ENCODE data around the gene S100A14. TPM values are rescaled to one million over a fixed set of nuclear protein-coding genes. Genes with fewer than 3 reads are reported as not detected.
A peak's percentile ranks its signal among the peaks of the same experiment; 100 is the strongest.

S100A14 gene
- total RNA-seq, 2 experiments from 2014 or later, result not detected

- Histone ChIP-seq H2AFZ (ENCODE audit: low read length) (no peak overlapping the region), H3K36me3 (ENCODE audit: insufficient read depth, low read length) (no peaks in the 10 kb centered on the region), H3K79me2 (ENCODE audit: insufficient read depth, low read depth, low read length) (no peaks in the 10 kb centered on the region), H3K9me2 (ENCODE audit: insufficient read depth, low read length) (no peaks in the 10 kb centered on the region), H4K20me1 (ENCODE audit: insufficient read depth, low read length) (no peaks in the 10 kb centered on the region), H3K9me3 (ENCODE audit: low read length) (no peaks in the 10 kb centered on the region), H3K4me1 (ENCODE audit: insufficient read depth, low read length, poor library complexity, severe bottlenecking) (no peaks in the 10 kb centered on the region), H3K27ac (ENCODE audit: low read depth, low read length, poor library complexity, severe bottlenecking) (no peak overlapping the region), H3K4me2 (ENCODE audit: low read length) (no peak overlapping the region), H3K4me3 (ENCODE audit: low read depth, low read length, poor library complexity, severe bottlenecking) (no peak overlapping the region)
- ChIA-PET POLR2A (interaction anchor here (0.8 to 1.0 kb wide), 2 partner anchors 19 to 27 kb away, joined by 5 read pairs; no protein-coding TSS in a partner anchor), CTCF (ENCODE audit: unreplicated experiment) (no interaction called here)
- intact Hi-C loops (cut with micrococcal nuclease; ENCODE audit: unreplicated experiment), result no loop called here
- BruUV-seq (replicated peaks), result no TSS peak
- DNase-seq (ENCODE audit: low spot score), result no peak
- TF ChIP-seq CTCF (conservative IDR thresholded peaks at IDR 0.05; ENCODE audit: low read length), result no peak
- no peak for TF ChIP-seq EZH2phosphoT487 (IDR thresholded peaks at IDR 0.05; ENCODE audit: borderline replicate concordance, low read depth, low read length)
Observed at GRCh38 chr1:153606194-153606593, 9.9 kb downstream of the S100A14 start.

- no peak for TF ChIP-seq CTCF (conservative IDR thresholded peaks at IDR 0.05; ENCODE audit: low read length)
- no peak for TF ChIP-seq EZH2phosphoT487 (IDR thresholded peaks at IDR 0.05; ENCODE audit: borderline replicate concordance, low read depth, low read length)
- H3K79me2 ChIP-seq (ENCODE audit: insufficient read depth, low read depth, low read length), result no peaks in the 10 kb centered on the region
- intact Hi-C loops (cut with micrococcal nuclease; ENCODE audit: unreplicated experiment), result no loop called here
- H2AFZ ChIP-seq (ENCODE audit: low read length), result no peak overlapping the region
- POLR2A ChIA-PET, result no interaction called here
- H3K9me3 ChIP-seq (ENCODE audit: low read length), result no peaks in the 10 kb centered on the region
- H3K4me2 ChIP-seq (ENCODE audit: low read length), result no peak overlapping the region
- no TSS peak for BruUV-seq (replicated peaks)
- CTCF ChIA-PET (ENCODE audit: unreplicated experiment), result no interaction called here
- no peaks in the 10 kb centered on the region for H4K20me1 ChIP-seq (ENCODE audit: insufficient read depth, low read length)
- H3K9me2 ChIP-seq (ENCODE audit: insufficient read depth, low read length), result no peaks in the 10 kb centered on the region
- DNase-seq (ENCODE audit: low spot score), result no peak
- no peak overlapping the region for H3K4me3 ChIP-seq (ENCODE audit: low read depth, low read length, poor library complexity, severe bottlenecking)
- H3K4me1 ChIP-seq (ENCODE audit: insufficient read depth, low read length, poor library complexity, severe bottlenecking), result peaks cover 22% of the 10 kb centered on the region
- H3K36me3 ChIP-seq (ENCODE audit: insufficient read depth, low read length), result no peaks in the 10 kb centered on the region
- no peak overlapping the region for H3K27ac ChIP-seq (ENCODE audit: low read depth, low read length, poor library complexity, severe bottlenecking)
Observed at GRCh38 chr1:153602749-153603148, 13.4 kb downstream of the S100A14 start.

- intact Hi-C loops (cut with micrococcal nuclease; ENCODE audit: unreplicated experiment), result loop anchor here (2.0 kb wide), 2 partner anchors 35 to 59 kb away; partner anchors contain the start of genes CHTOP and SNAPIN
- POLR2A ChIA-PET, result interaction anchor here (0.6 to 1.2 kb wide), 3 partner anchors 21 to 33 kb away, joined by 3 to 4 read pairs (median 3); no protein-coding TSS in a partner anchor
Observed at GRCh38 chr1:153599847-153600246, 16.3 kb downstream of the S100A14 start.

More at GRCh38 chr1:153599847-153600246, 16.3 kb downstream of the S100A14 start:
- DNase-seq (ENCODE audit: low spot score), result no peak
- no peaks in the 10 kb centered on the region for H3K79me2 ChIP-seq (ENCODE audit: insufficient read depth, low read depth, low read length)
- peaks cover 29% of the 10 kb centered on the region for H3K4me1 ChIP-seq (ENCODE audit: insufficient read depth, low read length, poor library complexity, severe bottlenecking)
- H3K36me3 ChIP-seq (ENCODE audit: insufficient read depth, low read length), result no peaks in the 10 kb centered on the region
- no peak overlapping the region for H3K4me2 ChIP-seq (ENCODE audit: low read length)
- TF ChIP-seq CTCF (conservative IDR thresholded peaks at IDR 0.05; ENCODE audit: low read length) (no peak), EZH2phosphoT487 (IDR thresholded peaks at IDR 0.05; ENCODE audit: borderline replicate concordance, low read depth, low read length) (no peak)
- no TSS peak for BruUV-seq (replicated peaks)
- H2AFZ ChIP-seq (ENCODE audit: low read length), result peak overlapping the region; percentile 29; the same call in 1 of the 2 replicates
- H4K20me1 ChIP-seq (ENCODE audit: insufficient read depth, low read length), result no peaks in the 10 kb centered on the region
- no peaks in the 10 kb centered on the region for H3K9me2 ChIP-seq (ENCODE audit: insufficient read depth, low read length)
- H3K4me3 ChIP-seq (ENCODE audit: low read depth, low read length, poor library complexity, severe bottlenecking), result no peak overlapping the region
- H3K9me3 ChIP-seq (ENCODE audit: low read length), result no peaks in the 10 kb centered on the region
- CTCF ChIA-PET (ENCODE audit: unreplicated experiment), result no interaction called here
- H3K27ac ChIP-seq (ENCODE audit: low read depth, low read length, poor library complexity, severe bottlenecking), result peak overlapping the region; percentile 92

Data from OCI-LY7 (cell line).